NCI-H460 (cell line): ENCODE measurements around the gene CDH23. TPM values are rescaled to one million over a fixed set of nuclear protein-coding genes. Genes with fewer than 3 reads are reported as not detected.

Experiments
- DNase-seq: peaks from one replicate; pipeline ENCODE4 v3.0.0-alpha.2; 2016; ENCODE audit warnings: low read depth; ENCODE audit errors: extremely low read depth
- total RNA-seq: library from RNA; depleted of rRNA; stranded (reverse); fragments of >200 nt; shearing (Covaris generic); gene quantifications from 2 replicates; pipeline ENCODE4 v1.2.3, GENCODE V29; 2014

The CDH23 gene
- total RNA-seq, 1 experiment from 2014 or later = under 0.01 TPM

GRCh38 chr10:71575934-71576801 is 179.4 kb downstream of the CDH23 start:
- no peak for DNase-seq

GRCh38 chr10:71576842-71577241 is 180.1 kb downstream of the CDH23 start:
- no peak for DNase-seq

GRCh38 chr10:71577345-71577744 is 180.6 kb downstream of the CDH23 start:
- DNase-seq = no peak

- no peak for DNase-seq
Observed at GRCh38 chr10:71578069-71578468, 181.3 kb downstream of the CDH23 start.

GRCh38 chr10:71579668-71580067 is 182.9 kb downstream of the CDH23 start:
- DNase-seq = no peak

- DNase-seq = no peak
Observed at GRCh38 chr10:71580415-71580814, 183.7 kb downstream of the CDH23 start.

- no peak for DNase-seq
Observed at GRCh38 chr10:71580926-71581325, 184.2 kb downstream of the CDH23 start.

- no peak for DNase-seq
Observed at GRCh38 chr10:71581376-71581775, 184.7 kb downstream of the CDH23 start.

- DNase-seq = peak; percentile 18
Observed at GRCh38 chr10:71582019-71582418, 185.3 kb downstream of the CDH23 start.

- DNase-seq = no peak
Observed at GRCh38 chr10:71582506-71583475, 186.1 kb downstream of the CDH23 start.

GRCh38 chr10:71584461-71584860 is 187.7 kb downstream of the CDH23 start:
- DNase-seq = no peak

GRCh38 chr10:71584902-71585563 is 188.3 kb downstream of the CDH23 start:
- DNase-seq = no peak

GRCh38 chr10:71585564-71586290 is 189.0 kb downstream of the CDH23 start:
- DNase-seq = no peak

GRCh38 chr10:71587941-71588573 is 191.3 kb downstream of the CDH23 start:
- no peak for DNase-seq

GRCh38 chr10:71588685-71589084 is 192.0 kb downstream of the CDH23 start:
- no peak for DNase-seq

- no peak for DNase-seq
Observed at GRCh38 chr10:71589617-71590551, 193.2 kb downstream of the CDH23 start.

- DNase-seq = no peak
Observed at GRCh38 chr10:71590781-71591350, 194.1 kb downstream of the CDH23 start.

- no peak for DNase-seq
Observed at GRCh38 chr10:71594934-71595571, 198.3 kb downstream of the CDH23 start.
